ENCODE results near the gene PCSK6. TPM values are rescaled to one million over a fixed set of nuclear protein-coding genes. Genes with fewer than 3 reads are reported as not detected.

The PCSK6 gene
- polyA plus RNA-seq, 3 donors = 0.05 to 0.10 TPM; not detected in 1

DNA sequence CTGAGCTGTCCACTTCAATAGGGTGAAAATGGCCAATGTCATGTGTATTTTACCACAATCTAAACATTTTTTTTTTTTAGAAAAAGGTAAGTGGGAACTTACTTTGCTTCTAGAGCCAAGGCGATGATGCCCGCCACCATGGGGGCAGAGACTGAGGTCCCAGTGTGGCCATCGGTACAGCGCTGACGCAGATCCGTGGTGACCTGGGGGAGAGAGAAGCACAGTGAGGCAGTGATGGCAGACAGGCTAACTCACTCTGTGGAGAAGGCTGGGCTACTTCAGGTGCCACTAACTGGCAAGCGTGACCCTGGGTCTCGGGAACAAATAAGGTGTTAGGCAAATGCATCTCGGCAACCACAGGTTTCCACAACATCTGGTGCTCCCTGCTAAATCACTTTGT lies 100.1 kb downstream of the PCSK6 start:
- no peaks in the 10 kb centered on the region for H3K79me2 ChIP-seq (ENCODE audit: insufficient read depth, low read length)
- H3K9me3 ChIP-seq (replicated peaks in 1 of 2; ENCODE audit: control insufficient read depth in 1 of 2, insufficient read depth in 1 of 2, low read length in 2 of 2) = no peaks in the 10 kb centered on the region
- no peak overlapping the region for H2AFZ ChIP-seq (ENCODE audit: insufficient read depth, low read depth, low read length, poor library complexity, severe bottlenecking)
- H3K4me3 ChIP-seq (replicated peaks in 1 of 3; ENCODE audit: low read depth in 2 of 3, low read length in 3 of 3) = no peak overlapping the region
- H3K36me3 ChIP-seq (replicated peaks in 1 of 2; ENCODE audit: control insufficient read depth in 1 of 2, insufficient read depth in 2 of 2, low read length in 2 of 2) = no peaks in the 10 kb centered on the region
- no peak overlapping the region for H3K4me3 Mint-ChIP-seq
- no peak overlapping the region for H3K9ac ChIP-seq (ENCODE audit: insufficient read depth, low read length, poor library complexity, severe bottlenecking)
- H3K9me3 Mint-ChIP-seq = no peaks in the 10 kb centered on the region
- H3K4me2 ChIP-seq (replicated peaks; ENCODE audit: extremely low read depth, low read length, poor library complexity, severe bottlenecking) = no peak overlapping the region
- no peaks in the 10 kb centered on the region for H3K36me3 Mint-ChIP-seq
- no peak for TF ChIP-seq CTCF (IDR thresholded peaks at IDR 0.05)
- H3K27me3 ChIP-seq (ENCODE audit: control insufficient read depth in 2 of 2, insufficient read depth in 2 of 2, low read length in 2 of 2) = no peaks in the 10 kb centered on the region
- peaks cover 0 to 3% (median 3%) of the 10 kb centered on the region in 3 donors for H3K27me3 Mint-ChIP-seq (ENCODE audit: low read depth in 3 of 3)
- peaks cover 8% of the 10 kb centered on the region for H3K4me1 Mint-ChIP-seq
- no peak for DNase-seq
- 99% methylated on average over 7 of the region's 9 CpGs for WGBS (ENCODE audit: insufficient coverage)
- intact Hi-C loops (cut with micrococcal nuclease) = no loop called here
- no peaks in the 10 kb centered on the region for H4K20me1 ChIP-seq (ENCODE audit: insufficient read depth, low read length)
- H3K27ac ChIP-seq (ENCODE audit: low read depth in 1 of 2, low read length in 2 of 2) = no peak overlapping the region
- H3K27ac Mint-ChIP-seq = no peak overlapping the region
- H3K4me1 ChIP-seq (ENCODE audit: control insufficient read depth in 1 of 2, insufficient read depth in 2 of 2, low read length in 2 of 2) = no peaks in the 10 kb centered on the region

GRCh38 chr15:101388046-101388445 lies 101.5 kb downstream of the PCSK6 start:
- H3K4me1 Mint-ChIP-seq = peaks cover 8% of the 10 kb centered on the region
- TF ChIP-seq CTCF (IDR thresholded peaks at IDR 0.05) = no peak
- peaks cover 0 to 2% (median 0%) of the 10 kb centered on the region in 7 donors for H3K9me3 Mint-ChIP-seq
- H4K20me1 ChIP-seq (ENCODE audit: insufficient read depth, low read length) = no peaks in the 10 kb centered on the region
- H3K4me1 ChIP-seq (ENCODE audit: control insufficient read depth in 1 of 2, insufficient read depth in 2 of 2, low read length in 2 of 2) = no peaks in the 10 kb centered on the region
- no peak overlapping the region for H3K27ac ChIP-seq (ENCODE audit: low read depth in 1 of 2, low read length in 2 of 2)
- no peak overlapping the region for H3K4me3 ChIP-seq (replicated peaks in 1 of 3; ENCODE audit: low read depth in 2 of 3, low read length in 3 of 3)
- no peak overlapping the region for H3K4me3 Mint-ChIP-seq
- no peak overlapping the region for H3K27ac Mint-ChIP-seq
- no peaks in the 10 kb centered on the region for H3K36me3 ChIP-seq (replicated peaks in 1 of 2; ENCODE audit: control insufficient read depth in 1 of 2, insufficient read depth in 2 of 2, low read length in 2 of 2)
- no peaks in the 10 kb centered on the region for H3K9me3 ChIP-seq (replicated peaks in 1 of 2; ENCODE audit: control insufficient read depth in 1 of 2, insufficient read depth in 1 of 2, low read length in 2 of 2)
- no peak overlapping the region for H2AFZ ChIP-seq (ENCODE audit: insufficient read depth, low read depth, low read length, poor library complexity, severe bottlenecking)
- intact Hi-C loops (cut with micrococcal nuclease) = no loop called here
- H3K9ac ChIP-seq (ENCODE audit: insufficient read depth, low read length, poor library complexity, severe bottlenecking) = no peak overlapping the region
- H3K36me3 Mint-ChIP-seq = no peaks in the 10 kb centered on the region
- peaks cover 2 to 5% (median 3%) of the 10 kb centered on the region in 3 donors for H3K27me3 Mint-ChIP-seq (ENCODE audit: low read depth in 3 of 3)
- no peak for DNase-seq
- no peak overlapping the region for H3K4me2 ChIP-seq (replicated peaks; ENCODE audit: extremely low read depth, low read length, poor library complexity, severe bottlenecking)
- WGBS (ENCODE audit: insufficient coverage) = 100% methylated on average over 1 of the region's 6 CpGs
- no peaks in the 10 kb centered on the region for H3K79me2 ChIP-seq (ENCODE audit: insufficient read depth, low read length)
- H3K27me3 ChIP-seq (ENCODE audit: control insufficient read depth in 2 of 2, insufficient read depth in 2 of 2, low read length in 2 of 2) = no peaks in the 10 kb centered on the region

Data from CD14-positive monocyte (primary cell).